Central memory CD8-positive, alpha-beta T cell (primary cell): Measurements from ENCODE around the gene GPR108.

Source experiments
- ATAC-seq: fragments of 150-1000 bp; cut with Tn5 transposase; replicated peaks from 2 replicates; pipeline ENCODE4 v1.10.0; 2022; ENCODE audit warnings: mild to moderate bottlenecking, moderate FRiP score, moderate number of reproducible peaks; ENCODE audit not compliant: poor library complexity, severe bottlenecking; ENCODE audit errors: extremely low read depth
- DNase-seq, 2 donors: peaks; one replicate each; pipeline ENCODE4 v3.0.0; 2021; ENCODE audit warnings: low spot score in 2 of 2
- H3K27ac Mint-ChIP-seq: one replicate; pipeline ENCODE4 v1.8.0; 2022; ENCODE audit warnings: low read depth, mild to moderate bottlenecking, moderate library complexity, mixed read lengths
- H3K27me3 Mint-ChIP-seq: one replicate; pipeline ENCODE4 v1.8.0; 2022; ENCODE audit warnings: mixed read lengths
- H3K36me3 Mint-ChIP-seq: one replicate; pipeline ENCODE4 v1.8.0; 2022; ENCODE audit warnings: mild to moderate bottlenecking, moderate library complexity, mixed read lengths; ENCODE audit not compliant: insufficient read depth
- H3K4me1 Mint-ChIP-seq: one replicate; pipeline ENCODE4 v1.8.0; 2022; ENCODE audit warnings: mixed read lengths
- H3K4me3 Mint-ChIP-seq: one replicate; pipeline ENCODE4 v1.8.0; 2022; ENCODE audit warnings: mild to moderate bottlenecking, moderate library complexity, mixed read lengths
- H3K9me3 Mint-ChIP-seq: one replicate; pipeline ENCODE4 v1.8.0; 2022; ENCODE audit warnings: mixed read lengths

GPR108 gene

GRCh38 chr19:6697291-6697690, 40.1 kb downstream of the GPR108 start:
- Mint-ChIP-seq H3K36me3 (peaks cover 1% of the 10 kb centered on the region), H3K4me3 (no peak overlapping the region), H3K9me3 (no peaks in the 10 kb centered on the region), H3K27me3 (no peaks in the 10 kb centered on the region), H3K4me1 (no peaks in the 10 kb centered on the region), H3K27ac (no peak overlapping the region)
- DNase-seq (no peak), ATAC-seq (no peak)

GRCh38 chr19:6696239-6696820, 41.0 kb downstream of the GPR108 start:
- DNase-seq (no peak), ATAC-seq (no peak)
- Mint-ChIP-seq H3K27me3 (no peaks in the 10 kb centered on the region), H3K9me3 (no peaks in the 10 kb centered on the region), H3K4me3 (no peak overlapping the region), H3K4me1 (no peaks in the 10 kb centered on the region), H3K27ac (no peak overlapping the region), H3K36me3 (peaks cover 4% of the 10 kb centered on the region)

GRCh38 chr19:6694147-6694815, 43.1 kb downstream of the GPR108 start:
- no peak for DNase-seq
- H3K4me3 Mint-ChIP-seq: no peak overlapping the region

GRCh38 chr19:6693681-6694080, 43.7 kb downstream of the GPR108 start:
- H3K27ac Mint-ChIP-seq: no peak overlapping the region

More at GRCh38 chr19:6694147-6694815, 43.1 kb downstream of the GPR108 start:
- ATAC-seq: no peak
- Mint-ChIP-seq H3K27ac (no peak overlapping the region), H3K4me1 (no peaks in the 10 kb centered on the region), H3K27me3 (no peaks in the 10 kb centered on the region), H3K9me3 (no peaks in the 10 kb centered on the region), H3K36me3 (peaks cover 4% of the 10 kb centered on the region)

GRCh38 chr19:6693056-6693471, 44.3 kb downstream of the GPR108 start:
- no peak for ATAC-seq
- Mint-ChIP-seq H3K4me3 (no peak overlapping the region), H3K27me3 (no peaks in the 10 kb centered on the region), H3K36me3 (peaks cover 4% of the 10 kb centered on the region), H3K9me3 (no peaks in the 10 kb centered on the region), H3K27ac (no peak overlapping the region), H3K4me1 (no peaks in the 10 kb centered on the region)
- DNase-seq: no peak

More at GRCh38 chr19:6693681-6694080, 43.7 kb downstream of the GPR108 start:
- H3K4me3 Mint-ChIP-seq: no peak overlapping the region
- no peaks in the 10 kb centered on the region for H3K9me3 Mint-ChIP-seq
- no peak for ATAC-seq
- H3K4me1 Mint-ChIP-seq: no peaks in the 10 kb centered on the region
- no peaks in the 10 kb centered on the region for H3K27me3 Mint-ChIP-seq
- H3K36me3 Mint-ChIP-seq: peaks cover 4% of the 10 kb centered on the region
- DNase-seq: no peak

GRCh38 chr19:6692027-6692426, 45.4 kb downstream of the GPR108 start:
- Mint-ChIP-seq H3K4me1 (no peaks in the 10 kb centered on the region), H3K9me3 (no peaks in the 10 kb centered on the region), H3K4me3 (no peak overlapping the region), H3K36me3 (peaks cover 4% of the 10 kb centered on the region), H3K27ac (no peak overlapping the region), H3K27me3 (no peaks in the 10 kb centered on the region)
- no peak for DNase-seq
- no peak for ATAC-seq

- Mint-ChIP-seq H3K27me3 (no peaks in the 10 kb centered on the region), H3K27ac (no peak overlapping the region), H3K4me3 (no peak overlapping the region)
Measured at GRCh38 chr19:6691342-6691741, 46.0 kb downstream of the GPR108 start.

GRCh38 chr19:6690160-6690885, 47.1 kb downstream of the GPR108 start:
- H3K4me1 Mint-ChIP-seq: no peaks in the 10 kb centered on the region
- no peak for ATAC-seq
- H3K4me3 Mint-ChIP-seq: no peak overlapping the region

More at GRCh38 chr19:6691342-6691741, 46.0 kb downstream of the GPR108 start:
- no peaks in the 10 kb centered on the region for H3K9me3 Mint-ChIP-seq
- H3K4me1 Mint-ChIP-seq: no peaks in the 10 kb centered on the region
- no peak for ATAC-seq
- no peak for DNase-seq
- peaks cover 4% of the 10 kb centered on the region for H3K36me3 Mint-ChIP-seq

GRCh38 chr19:6687114-6687513, 50.3 kb downstream of the GPR108 start:
- H3K36me3 Mint-ChIP-seq: peaks cover 1% of the 10 kb centered on the region
- no peak overlapping the region for H3K27ac Mint-ChIP-seq
- no peak for ATAC-seq
- H3K4me3 Mint-ChIP-seq: no peak overlapping the region
- no peaks in the 10 kb centered on the region for H3K4me1 Mint-ChIP-seq
- H3K27me3 Mint-ChIP-seq: no peaks in the 10 kb centered on the region
- H3K9me3 Mint-ChIP-seq: no peaks in the 10 kb centered on the region
- no peak for DNase-seq

More at GRCh38 chr19:6690160-6690885, 47.1 kb downstream of the GPR108 start:
- Mint-ChIP-seq H3K27ac (no peak overlapping the region), H3K27me3 (no peaks in the 10 kb centered on the region), H3K9me3 (no peaks in the 10 kb centered on the region), H3K36me3 (peaks cover 4% of the 10 kb centered on the region)
- DNase-seq: no peak

GRCh38 chr19:6686628-6686975, 50.8 kb downstream of the GPR108 start:
- DNase-seq (no peak), ATAC-seq (no peak)
- Mint-ChIP-seq H3K36me3 (no peaks in the 10 kb centered on the region), H3K4me1 (no peaks in the 10 kb centered on the region), H3K4me3 (no peak overlapping the region), H3K27ac (no peak overlapping the region), H3K27me3 (no peaks in the 10 kb centered on the region), H3K9me3 (no peaks in the 10 kb centered on the region)

GRCh38 chr19:6685962-6686627, 51.3 kb downstream of the GPR108 start:
- no peak for ATAC-seq
- no peaks in the 10 kb centered on the region for H3K27me3 Mint-ChIP-seq
- no peak overlapping the region for H3K4me3 Mint-ChIP-seq
- no peaks in the 10 kb centered on the region for H3K4me1 Mint-ChIP-seq
- no peak overlapping the region for H3K27ac Mint-ChIP-seq
- H3K36me3 Mint-ChIP-seq: no peaks in the 10 kb centered on the region
- no peak for DNase-seq
- no peaks in the 10 kb centered on the region for H3K9me3 Mint-ChIP-seq

GRCh38 chr19:6685482-6685881, 51.9 kb downstream of the GPR108 start:
- Mint-ChIP-seq H3K4me3 (no peak overlapping the region), H3K9me3 (no peaks in the 10 kb centered on the region), H3K36me3 (no peaks in the 10 kb centered on the region), H3K4me1 (peaks cover 3% of the 10 kb centered on the region), H3K27me3 (no peaks in the 10 kb centered on the region), H3K27ac (no peak overlapping the region)
- ATAC-seq (no peak), DNase-seq (no peak)
